Esophagus squamous epithelium (tissue), 4 donors: Measurements from ENCODE around the gene PLA2G4F.

Experiments used
- CTCF ChIP-seq, 6 experiments: fragments of 450-650 bp in 4 of 6; fragments of 200-600 bp in 2 of 6; sonication (generic) in 2 of 6; IDR thresholded peaks; one replicate each; pipeline ENCODE4 v1.5.1; 2016 to 2019; ENCODE audit warnings: antibody characterized with exemption in 6 of 6, mild to moderate bottlenecking in 4 of 6, moderate library complexity in 4 of 6
- POLR2A ChIP-seq, 4 donors: fragments of 450-650 bp; IDR thresholded peaks; one replicate each; pipeline ENCODE4 v1.6.1; 2017; ENCODE audit warnings: antibody characterized with exemption in 4 of 4, mild to moderate bottlenecking in 4 of 4, moderate library complexity in 3 of 4

GRCh38 chr15:42101861-42102260 lies 54.6 kb downstream of the PLA2G4F start:
- TF ChIP-seq POLR2A (IDR thresholded peaks at IDR 0.05): no peak
- no peak for TF ChIP-seq CTCF (IDR thresholded peaks at IDR 0.05)
